Colonic mucosa (tissue), 4 donors: ENCODE data around the gene BAG1. TPM values are rescaled to one million over a fixed set of nuclear protein-coding genes. Genes with fewer than 3 reads are reported as not detected.
A peak's percentile ranks its signal among the peaks of the same experiment; 100 is the strongest.

Experiments used
- DNase-seq: peaks from one replicate; pipeline ENCODE4 v3.0.0-alpha.2; 2020
- H3K27ac ChIP-seq: fragments of 200-600 bp; one replicate; pipeline ENCODE4 v1.8.0; 2021
- H3K27me3 ChIP-seq: fragments of 200-600 bp; one replicate; pipeline ENCODE4 v1.8.0; 2021
- H3K36me3 ChIP-seq: fragments of 200-600 bp; one replicate; pipeline ENCODE4 v1.8.0; 2021
- H3K4me1 ChIP-seq: fragments of 200-600 bp; one replicate; pipeline ENCODE4 v1.8.0; 2021; ENCODE audit warnings: mild to moderate bottlenecking
- H3K4me3 ChIP-seq: fragments of 200-600 bp; one replicate; pipeline ENCODE4 v1.8.0; 2021
- H3K9ac ChIP-seq, 2 donors: one replicate each; pipeline ENCODE4 v1.7.0; 2013; ENCODE audit warnings: control low read depth in 2 of 2, low read depth in 2 of 2, low read length in 2 of 2
- H3K9me3 ChIP-seq: fragments of 200-600 bp; one replicate; pipeline ENCODE4 v1.8.0; 2021
- CTCF ChIP-seq: fragments of 200-600 bp; IDR thresholded peaks from one replicate; pipeline ENCODE4 v1.8.0; 2022; ENCODE audit warnings: antibody characterized with exemption, mild to moderate bottlenecking
- intact Hi-C: fragments of 100-400 bp; cut with DNase I; formaldehyde crosslinking; loops from one replicate; pipeline ENCODE4 v1.14.1; 2022
- total RNA-seq, 2 donors: library from RNA; stranded (reverse); fragmentation: NEBNext Ultra II Directional in 1 of 2; extraction: Animal tissue kit (Norgen Biotek cat#: 25700) in 1 of 2; gene quantifications; one replicate each; pipeline ENCODE4 v1.2.1, GENCODE V29; 2021
- donor health status: healthy.
- donor health status: DM: no; HTN: no; CAD: no.
- donor health status: DM: no; HTN: no; CAD: no.

BAG1 gene
- total RNA-seq: 100 to 1,000 TPM; 117 to 122 TPM

GRCh38 chr9:33264473-33265177 lies at the start of gene BAG1, which contains the start of gene CHMP5:
TSS of gene BAG1 (minus strand) at chr9:33264708.
TSS of gene CHMP5 (plus strand) at chr9:33265049. CDS start at chr9:33265079, 30 bp downstream.
- peak; percentile 100 for DNase-seq
- Histone ChIP-seq H3K27me3 (no peaks in the 10 kb centered on the region), H3K9me3 (no peaks in the 10 kb centered on the region), H3K36me3 (peaks cover 8% of the 10 kb centered on the region), H3K9ac (peak within 1 kb of the TSS; percentile 98 to 99), H3K4me1 (no peaks in the 10 kb centered on the region), H3K4me3 (peak within 1 kb of the TSS; percentile 73), H3K27ac (peak within 1 kb of the TSS; percentile 81)
- no peak for TF ChIP-seq CTCF
- intact Hi-C loops: no loop called here

DNA sequence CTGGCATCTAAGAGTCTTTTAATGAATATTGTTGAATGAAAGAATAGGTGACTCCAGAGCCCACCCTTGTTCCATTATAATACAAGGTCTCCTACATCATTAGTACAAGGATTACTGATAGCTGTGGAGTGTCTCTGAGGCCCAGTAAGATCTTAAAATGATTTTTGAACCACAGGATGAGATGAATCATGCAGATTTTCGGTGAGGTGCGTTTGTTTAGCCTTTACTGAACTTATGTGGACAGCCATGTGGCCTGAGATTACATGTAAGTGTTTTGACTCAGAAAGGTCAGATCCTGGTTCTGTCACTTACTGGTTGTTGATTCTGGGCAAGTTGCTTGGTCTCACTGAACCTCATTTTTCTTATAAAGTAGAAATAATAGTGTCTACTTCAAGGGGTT lies 47.4 kb upstream of the BAG1 start:
- intact Hi-C loops: no loop called here
- no peak overlapping the region for H3K27ac ChIP-seq
- H3K4me3 ChIP-seq: no peak overlapping the region
- H3K9ac ChIP-seq: no peak overlapping the region
- DNase-seq: no peak
- no peaks in the 10 kb centered on the region for H3K4me1 ChIP-seq
- no peaks in the 10 kb centered on the region for H3K27me3 ChIP-seq
- TF ChIP-seq CTCF: no peak
- H3K9me3 ChIP-seq: no peaks in the 10 kb centered on the region
- peaks cover 18% of the 10 kb centered on the region for H3K36me3 ChIP-seq

DNA sequence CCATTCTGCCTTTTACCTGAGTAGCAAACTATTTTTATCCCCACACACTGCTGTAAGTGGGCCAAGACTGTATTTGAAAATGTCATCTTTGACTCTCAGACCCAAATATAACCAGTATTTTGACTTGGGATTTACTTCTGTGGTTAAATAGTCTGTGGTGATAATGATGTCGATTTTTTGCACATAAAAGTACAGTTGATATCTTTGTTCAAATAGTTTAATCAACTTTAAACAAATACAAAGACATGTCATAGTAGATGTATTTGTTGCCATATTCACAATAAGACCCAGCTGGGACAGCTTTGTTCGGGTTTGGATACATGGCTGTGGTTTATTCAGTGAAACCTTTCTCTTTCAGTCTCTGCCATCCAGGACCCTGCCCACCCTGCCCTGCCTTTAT lies 46.2 kb upstream of the BAG1 start:
- DNase-seq: no peak
- no peaks in the 10 kb centered on the region for H3K9me3 ChIP-seq
- H3K4me3 ChIP-seq: no peak overlapping the region
- intact Hi-C loops: no loop called here
- no peak for TF ChIP-seq CTCF
- peaks cover 25% of the 10 kb centered on the region for H3K36me3 ChIP-seq
- H3K9ac ChIP-seq: no peak overlapping the region
- no peaks in the 10 kb centered on the region for H3K4me1 ChIP-seq
- no peaks in the 10 kb centered on the region for H3K27me3 ChIP-seq
- H3K27ac ChIP-seq: no peak overlapping the region

GRCh38 chr9:33309903-33310302 lies 45.4 kb upstream of the BAG1 start:
- Histone ChIP-seq H3K27me3 (no peaks in the 10 kb centered on the region), H3K27ac (no peak overlapping the region), H3K36me3 (peaks cover 25% of the 10 kb centered on the region), H3K4me1 (no peaks in the 10 kb centered on the region), H3K9ac (no peak overlapping the region), H3K4me3 (no peak overlapping the region), H3K9me3 (no peaks in the 10 kb centered on the region)
- no peak for TF ChIP-seq CTCF
- intact Hi-C loops: no loop called here
- no peak for DNase-seq

GRCh38 chr9:33307067-33307466 lies 42.6 kb upstream of the BAG1 start:
- Histone ChIP-seq H3K27me3 (no peaks in the 10 kb centered on the region), H3K4me3 (no peak overlapping the region), H3K27ac (no peak overlapping the region), H3K9ac (no peak overlapping the region), H3K4me1 (no peaks in the 10 kb centered on the region), H3K36me3 (peaks cover 45% of the 10 kb centered on the region), H3K9me3 (no peaks in the 10 kb centered on the region)
- no peak for TF ChIP-seq CTCF
- intact Hi-C loops: no loop called here
- DNase-seq: no peak
